ACHN (cell line): Measurements from ENCODE around the gene POGZ.

Source experiments
- DNase-seq: peaks from one replicate; pipeline ENCODE4 v3.0.0-alpha.2; 2015
- in situ Hi-C: cut with HindIII; loops from 2 replicates; pipeline ENCODE4 v1.10.0; 2017; ENCODE audit warnings: low sequenced_read_pairs, low pct_ligation_motif_present, low pct_unique_long_range_greater_than_20kb

The POGZ gene

GRCh38 chr1:151482017-151482416 is 22.7 kb upstream of the POGZ start:
- no peak for DNase-seq
- in situ Hi-C loops = no loop called here

GRCh38 chr1:151479462-151479861 is 20.2 kb upstream of the POGZ start:
- in situ Hi-C loops = no loop called here
- DNase-seq = peak; percentile 62

- in situ Hi-C loops = no loop called here
Measured at GRCh38 chr1:151478923-151479322, 19.6 kb upstream of the POGZ start.

GRCh38 chr1:151478140-151478812 is 19.0 kb upstream of the POGZ start:
- DNase-seq = no peak
- in situ Hi-C loops = no loop called here

More at GRCh38 chr1:151478923-151479322, 19.6 kb upstream of the POGZ start:
- no peak for DNase-seq

- no peak for DNase-seq
- in situ Hi-C loops = no loop called here
Measured at GRCh38 chr1:151477066-151477465, 17.8 kb upstream of the POGZ start.

GRCh38 chr1:151476083-151476482 is 16.8 kb upstream of the POGZ start:
- in situ Hi-C loops = no loop called here
- DNase-seq = no peak

GRCh38 chr1:151475175-151475574 is 15.9 kb upstream of the POGZ start:
- in situ Hi-C loops = no loop called here
- no peak for DNase-seq

- in situ Hi-C loops = no loop called here
- DNase-seq = no peak
Measured at GRCh38 chr1:151474745-151475144, 15.5 kb upstream of the POGZ start.

- in situ Hi-C loops = no loop called here
- DNase-seq = peak; percentile 55
Measured at GRCh38 chr1:151472856-151473731, 13.8 kb upstream of the POGZ start.

GRCh38 chr1:151465026-151465425 is 5.7 kb upstream of the POGZ start:
- in situ Hi-C loops = no loop called here
- DNase-seq = no peak

- in situ Hi-C loops = no loop called here
- DNase-seq = no peak
Measured at GRCh38 chr1:151461694-151462093, 2.4 kb upstream of the POGZ start.

GRCh38 chr1:151458802-151459330 is 428 bp downstream of the POGZ start:
- in situ Hi-C loops = no loop called here
- DNase-seq = peak; percentile 74

GRCh38 chr1:151457911-151458801 is 1.1 kb downstream of the POGZ start:
- in situ Hi-C loops = no loop called here
- peak; percentile 86 for DNase-seq

- DNase-seq = no peak
- in situ Hi-C loops = no loop called here
Measured at GRCh38 chr1:151455966-151456365, 3.3 kb downstream of the POGZ start.

GRCh38 chr1:151455231-151455630 is 4.1 kb downstream of the POGZ start:
- DNase-seq = no peak
- in situ Hi-C loops = no loop called here

- in situ Hi-C loops = no loop called here
- no peak for DNase-seq
Measured at GRCh38 chr1:151447696-151448095, 11.6 kb downstream of the POGZ start.

GRCh38 chr1:151444783-151445177 is 14.5 kb downstream of the POGZ start:
- in situ Hi-C loops = no loop called here
- peak; percentile 8 for DNase-seq

- in situ Hi-C loops = no loop called here
- peak; percentile 86 for DNase-seq
Measured at GRCh38 chr1:151443846-151444782, 15.2 kb downstream of the POGZ start.
